Frontal cortex (tissue), 4 donors: ENCODE results near the gene MAOA. TPM values are rescaled to one million over a fixed set of nuclear protein-coding genes. Genes with fewer than 3 reads are reported as not detected.
"Not testable (repeated sequence)": the region's sequence is repeated elsewhere in the genome, so short reads cannot be mapped to it uniquely, and the experiment has no call there.

Experiments used
- DNase-seq, 2 donors: peaks; one replicate each; pipeline ENCODE4 v3.0.0; 2012; ENCODE audit warnings: low spot score in 2 of 2
- FAIRE-seq: peaks from 2 replicates; lab custom pipeline; 2012; peaks lifted over from hg19 to GRCh38; lab: Jason Lieb, UNC
- total RNA-seq: library from RNA; depleted of rRNA; stranded (reverse); fragments of >200 nt; gene quantifications from one replicate; pipeline ENCODE4 v1.2.3, GENCODE V29; 2014
- donor health status: control.
- donor health status: control.
- donor health status: control.

MAOA gene
- total RNA-seq, 1 donor from 2014 or later: 13.5 TPM

GRCh38 chrX:43707812-43708548 lies 51.9 kb downstream of the MAOA start:
- FAIRE-seq (no peak), DNase-seq (no peak)

- DNase-seq: no peak
- FAIRE-seq: no peak
Measured at GRCh38 chrX:43716144-43716543, 60.0 kb downstream of the MAOA start.

- DNase-seq: no peak
- FAIRE-seq: no peak
Measured at GRCh38 chrX:43716696-43717095, 60.6 kb downstream of the MAOA start.

- FAIRE-seq: no peak
Measured at GRCh38 chrX:43717161-43717560, 61.1 kb downstream of the MAOA start.

GRCh38 chrX:43718081-43718480 lies 62.0 kb downstream of the MAOA start:
- DNase-seq: no peak
- no peak for FAIRE-seq

More at GRCh38 chrX:43717161-43717560, 61.1 kb downstream of the MAOA start:
- no peak for DNase-seq

GRCh38 chrX:43718546-43718945 lies 62.4 kb downstream of the MAOA start:
- DNase-seq (no peak), FAIRE-seq (no peak)

GRCh38 chrX:43718956-43719355 lies 62.9 kb downstream of the MAOA start:
- no peak for FAIRE-seq
- DNase-seq: no peak

- DNase-seq (no peak), FAIRE-seq (no peak)
Measured at GRCh38 chrX:43720082-43720481, 64.0 kb downstream of the MAOA start.

- no peak for DNase-seq
- FAIRE-seq: no peak
Measured at GRCh38 chrX:43720961-43721360, 64.9 kb downstream of the MAOA start.

GRCh38 chrX:43725227-43725626 lies 69.1 kb downstream of the MAOA start:
- DNase-seq, FAIRE-seq: not testable (repeated sequence)

GRCh38 chrX:43727254-43727653 lies 71.2 kb downstream of the MAOA start:
- not testable (repeated sequence) for DNase-seq, FAIRE-seq

- DNase-seq (no peak), FAIRE-seq (no peak)
Measured at GRCh38 chrX:43728002-43728401, 71.9 kb downstream of the MAOA start.

- no peak for DNase-seq
- no peak for FAIRE-seq
Measured at GRCh38 chrX:43728966-43729365, 72.9 kb downstream of the MAOA start.

- no peak for DNase-seq
- FAIRE-seq: no peak
Measured at GRCh38 chrX:43731086-43731485, 75.0 kb downstream of the MAOA start.

GRCh38 chrX:43733699-43734098 lies 77.6 kb downstream of the MAOA start:
- DNase-seq (no peak), FAIRE-seq (no peak)

- FAIRE-seq: no peak
Measured at GRCh38 chrX:43734444-43734843, 78.3 kb downstream of the MAOA start.

GRCh38 chrX:43735534-43735933 lies 79.4 kb downstream of the MAOA start:
- DNase-seq: no peak
- no peak for FAIRE-seq

More at GRCh38 chrX:43734444-43734843, 78.3 kb downstream of the MAOA start:
- no peak for DNase-seq

GRCh38 chrX:43735957-43736356 lies 79.9 kb downstream of the MAOA start:
- no peak for FAIRE-seq
- no peak for DNase-seq

GRCh38 chrX:43741843-43742573 lies 85.9 kb downstream of the MAOA start:
- FAIRE-seq (no peak), DNase-seq (no peak)

GRCh38 chrX:43743100-43743822 lies 87.2 kb downstream of the MAOA start:
- DNase-seq (no peak), FAIRE-seq (no peak)

- FAIRE-seq: no peak
Measured at GRCh38 chrX:43744284-43744683, 88.2 kb downstream of the MAOA start.

More at GRCh38 chrX:43744284-43744683, 88.2 kb downstream of the MAOA start:
- DNase-seq: no peak
